ENCODE results near the gene RELA.
A peak's percentile ranks its signal among the peaks of the same experiment; 100 is the strongest.

RELA gene

DNA sequence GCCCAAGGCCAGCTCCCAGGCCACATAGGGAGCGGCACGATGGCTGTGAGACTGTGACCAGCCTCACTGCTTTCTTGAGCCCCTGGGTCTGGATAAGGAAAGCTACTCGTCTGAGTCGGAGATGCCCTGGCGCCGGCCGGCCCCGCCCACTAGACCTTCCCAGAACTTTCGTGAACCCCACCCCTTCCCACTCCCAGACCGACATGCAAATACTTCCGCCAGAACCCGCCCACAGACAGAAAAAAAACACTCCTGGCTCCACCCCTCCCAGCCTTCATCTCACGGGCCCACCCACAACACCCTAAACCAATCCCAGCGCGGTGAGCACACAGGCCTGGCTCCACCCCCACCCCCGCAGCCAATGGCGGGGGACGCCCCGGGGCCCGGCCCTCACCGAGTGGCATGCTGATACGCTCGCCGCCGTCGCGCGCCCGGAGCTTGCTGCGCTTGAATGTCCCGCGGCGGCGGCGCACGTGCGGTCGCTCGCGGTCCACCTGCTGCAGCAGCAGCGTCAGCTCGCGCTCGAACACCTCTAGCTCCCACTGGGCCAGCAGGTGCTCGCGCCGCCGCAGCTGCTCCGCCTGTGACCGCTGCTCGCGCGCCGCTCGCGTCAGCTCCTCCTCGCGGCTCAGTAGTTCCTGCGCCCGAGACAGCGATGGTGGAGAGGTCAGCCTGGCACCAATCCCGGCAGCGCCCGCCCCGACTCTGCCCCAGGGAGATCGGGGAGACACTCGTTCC lies 55.7 kb downstream of the RELA start:
- Mint-ChIP-seq H3K36me3 (ENCODE audit: insufficient read depth) (peaks cover 45% of the 10 kb centered on the region), H3K27ac (no peak overlapping the region), H3K27me3 (no peaks in the 10 kb centered on the region), H3K4me1 (ENCODE audit: low read depth in 2 of 2) (peaks cover 19 to 25% of the 10 kb centered on the region in 2 donors), H3K4me3 (no peak overlapping the region), H3K9me3 (no peaks in the 10 kb centered on the region)
- ATAC-seq (replicated peaks), result peak; percentile 67
- no peak for DNase-seq

DNA sequence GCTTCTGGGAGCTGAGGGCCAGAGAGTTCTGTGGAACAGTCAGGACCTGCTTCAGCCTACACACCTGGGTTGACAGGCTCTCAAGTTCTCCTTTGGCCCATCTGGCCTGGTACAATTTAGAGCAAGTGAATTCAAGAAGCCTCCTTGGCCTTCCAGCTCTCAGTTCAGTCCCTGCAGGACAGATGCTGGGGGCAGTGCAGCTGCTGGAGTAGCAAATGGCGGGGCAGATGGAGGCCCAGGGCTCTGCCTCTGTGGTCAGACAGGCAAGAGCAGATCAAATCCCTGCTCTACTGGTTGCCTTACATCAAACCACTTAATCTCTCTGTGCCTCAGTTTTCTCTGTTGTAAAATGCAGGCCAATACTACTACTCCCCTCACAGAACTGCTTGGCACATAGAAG lies 58.5 kb downstream of the RELA start:
- no peaks in the 10 kb centered on the region for H3K9me3 Mint-ChIP-seq
- H3K4me1 Mint-ChIP-seq (ENCODE audit: low read depth in 2 of 2), result peaks cover 0 to 6% of the 10 kb centered on the region in 2 donors
- H3K36me3 Mint-ChIP-seq (ENCODE audit: insufficient read depth), result peaks cover 48% of the 10 kb centered on the region
- no peaks in the 10 kb centered on the region for H3K27me3 Mint-ChIP-seq
- no peak for ATAC-seq (replicated peaks)
- no peak for DNase-seq
- no peak overlapping the region for H3K4me3 Mint-ChIP-seq
- peak overlapping the region in 1 of 2 donors; percentile 55 for H3K27ac Mint-ChIP-seq
